PFSK-1 (cell line): ENCODE results near the gene ADAMTS17.

ENCODE experiments used
- FOXP2 ChIP-seq: optimal IDR thresholded peaks from 2 replicates; pipeline ENCODE3; 2011; ENCODE audit warnings: borderline replicate concordance, control low read depth, inconsistent platforms; ENCODE audit not compliant: insufficient read depth; ENCODE audit errors: extremely low read length, extremely low read depth
- POLR2AphosphoS5 ChIP-seq: IDR thresholded peaks from 2 replicates; pipeline ENCODE4 v1.6.1; 2012; ENCODE audit warnings: low read depth, mild to moderate bottlenecking, control low read depth, low read length, moderate library complexity
- REST ChIP-seq, 2 experiments: IDR thresholded peaks; 2 replicates each; pipeline versions ENCODE4 v1.6.1 to v1.8.0; 2011 to 2012; ENCODE audit warnings: low read depth in 2 of 2, low read length in 2 of 2, control low read depth in 1 of 2, inconsistent platforms in 1 of 2, mild to moderate bottlenecking in 1 of 2, moderate library complexity in 1 of 2; ENCODE audit not compliant: insufficient read depth in 1 of 2
- SIN3A ChIP-seq: IDR thresholded peaks from 2 replicates; pipeline ENCODE4 v1.6.1; 2012; ENCODE audit warnings: mild to moderate bottlenecking, low read length, moderate library complexity, borderline replicate concordance; ENCODE audit not compliant: insufficient read depth
- TAF1 ChIP-seq: IDR thresholded peaks from 2 replicates; pipeline ENCODE4 v1.6.1; 2012; ENCODE audit warnings: low read length, control low read depth, borderline replicate concordance; ENCODE audit not compliant: insufficient read depth

The ADAMTS17 gene

GRCh38 chr15:100297812-100298211 is 44.0 kb downstream of the ADAMTS17 start:
- TF ChIP-seq REST (IDR thresholded peaks at IDR 0.05; ENCODE audit: insufficient read depth in 1 of 2, low read depth in 2 of 2, low read length in 2 of 2) (no peak), FOXP2 (no peak), TAF1 (no peak), POLR2AphosphoS5 (no peak), SIN3A (no peak)

GRCh38 chr15:100295939-100296565 is 45.7 kb downstream of the ADAMTS17 start:
- TF ChIP-seq TAF1 (no peak), SIN3A (no peak), POLR2AphosphoS5 (no peak), REST (IDR thresholded peaks at IDR 0.05; ENCODE audit: insufficient read depth in 1 of 2, low read depth in 2 of 2, low read length in 2 of 2) (no peak), FOXP2 (no peak)

GRCh38 chr15:100292010-100292409 is 49.8 kb downstream of the ADAMTS17 start:
- TF ChIP-seq SIN3A (no peak), REST (IDR thresholded peaks at IDR 0.05; ENCODE audit: insufficient read depth in 1 of 2, low read depth in 2 of 2, low read length in 2 of 2) (no peak), TAF1 (no peak), FOXP2 (no peak), POLR2AphosphoS5 (no peak)

- TF ChIP-seq REST (IDR thresholded peaks at IDR 0.05; ENCODE audit: insufficient read depth in 1 of 2, low read depth in 2 of 2, low read length in 2 of 2) (no peak), TAF1 (no peak), SIN3A (no peak), FOXP2 (no peak), POLR2AphosphoS5 (no peak)
Measured at GRCh38 chr15:100291106-100291505, 50.7 kb downstream of the ADAMTS17 start.
